ENCODE data around the gene CASP9.

CASP9 gene

GRCh38 chr1:15445390-15446122 is 78.5 kb downstream of the CASP9 start:
- DNase-seq (ENCODE audit: low spot score) = no peak

GRCh38 chr1:15444468-15445389 is 79.3 kb downstream of the CASP9 start:
- no peak for DNase-seq (ENCODE audit: low spot score)

- DNase-seq (ENCODE audit: low spot score) = no peak
These were observed 80.7 kb downstream of the CASP9 start for GRCh38 chr1:15443281-15443680.

- no peak for DNase-seq (ENCODE audit: low spot score)
These were observed 81.3 kb downstream of the CASP9 start for GRCh38 chr1:15442759-15443158.

GRCh38 chr1:15442119-15442518 is 81.9 kb downstream of the CASP9 start:
- DNase-seq (ENCODE audit: low spot score) = no peak

All from kidney capillary endothelial cell (primary cell).